GM19467 (cell line): Measurements from ENCODE around the gene SYNE4.
"Not testable (repeated sequence)": the region's sequence is repeated elsewhere in the genome, so short reads cannot be mapped to it uniquely, and the experiment has no call there.

Source experiments
- ATAC-seq: cut with Tn5 transposase; IDR thresholded peaks from one replicate; pipeline ENCODE4 v1.9.1; 2021; ENCODE audit warnings: mild to moderate bottlenecking, moderate library complexity; ENCODE audit not compliant: unreplicated experiment

SYNE4 gene

DNA sequence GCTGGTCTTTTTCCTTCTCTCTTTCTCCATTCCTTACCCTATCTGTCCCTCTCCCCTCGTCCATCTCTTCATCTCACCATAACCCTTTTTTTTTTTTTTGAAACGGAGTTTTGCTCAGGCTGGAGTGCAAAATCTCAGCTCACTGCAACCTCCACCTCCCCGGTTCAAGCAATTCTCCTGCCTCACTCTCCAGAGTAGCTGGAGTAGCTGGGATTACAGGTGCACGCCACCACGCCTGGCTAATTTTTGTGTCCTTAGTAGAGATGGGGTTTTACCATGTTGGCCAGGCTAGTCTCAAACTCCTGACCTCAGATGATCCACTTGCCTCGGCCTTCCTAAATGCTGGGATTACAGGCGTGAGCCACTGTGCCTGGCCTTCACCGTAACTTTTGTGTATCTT is 51.2 kb downstream of the SYNE4 start:
- ATAC-seq = not testable (repeated sequence)

DNA sequence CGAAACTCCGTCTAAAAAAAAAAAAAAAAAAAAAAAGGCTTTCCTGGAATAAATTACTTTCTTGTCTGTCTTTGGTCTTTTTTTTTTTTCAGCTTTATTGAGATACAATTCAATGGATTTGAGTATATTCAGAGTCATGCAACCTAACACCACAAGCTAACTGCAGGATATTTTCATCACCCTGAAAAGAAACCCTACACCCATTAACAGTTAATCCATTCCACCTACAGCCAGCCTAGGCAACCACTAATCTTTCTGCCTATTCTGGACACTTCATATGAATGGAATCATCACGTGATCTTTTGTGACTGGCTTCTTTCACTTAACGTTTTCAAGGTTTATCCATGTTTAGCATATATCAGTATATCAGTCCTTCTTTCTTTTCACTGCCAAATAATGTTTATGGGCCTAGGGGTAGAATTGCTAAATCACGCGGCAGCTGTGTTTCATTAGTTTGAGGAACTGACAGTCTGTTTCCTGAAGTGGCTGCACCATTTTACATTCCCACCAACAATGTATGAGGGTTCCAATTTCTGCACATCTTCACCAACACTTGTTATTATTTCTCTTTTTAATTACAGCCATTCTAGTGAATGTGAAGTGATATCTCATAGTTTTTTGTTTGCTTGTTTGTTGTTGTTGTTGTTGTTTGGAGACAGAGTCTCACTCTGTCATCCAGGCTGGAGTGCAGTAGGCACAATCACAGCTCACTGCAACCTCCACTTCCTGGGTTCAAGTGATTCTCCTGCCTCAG is 52.6 kb downstream of the SYNE4 start:
- ATAC-seq = no peak
